Suprapubic skin (tissue), 4 donors: ENCODE data around the gene NLRC3. TPM values are rescaled to one million over a fixed set of nuclear protein-coding genes. Genes with fewer than 3 reads are reported as not detected.

Experiments used
- DNase-seq, 2 donors: peaks; one replicate each; pipeline ENCODE4 v3.0.0-alpha.2; 2019; ENCODE audit warnings: low spot score in 2 of 2
- H3K27ac ChIP-seq: fragments of 200-600 bp; sonication (generic); one replicate; pipeline ENCODE4 v1.5.1; 2019
- H3K27me3 ChIP-seq: fragments of 200-600 bp; sonication (generic); one replicate; pipeline ENCODE4 v1.5.1; 2019
- H3K36me3 ChIP-seq: fragments of 200-600 bp; sonication (generic); one replicate; pipeline ENCODE4 v1.5.1; 2019
- H3K4me1 ChIP-seq: fragments of 200-600 bp; sonication (generic); one replicate; pipeline ENCODE4 v1.5.1; 2019
- H3K4me3 ChIP-seq: fragments of 200-600 bp; sonication (generic); one replicate; pipeline ENCODE4 v1.5.1; 2019; ENCODE audit warnings: mild to moderate bottlenecking
- H3K9me3 ChIP-seq: fragments of 200-600 bp; sonication (generic); one replicate; pipeline ENCODE4 v1.5.1; 2019
- EP300 ChIP-seq: sonication (generic); formaldehyde crosslinking; IDR thresholded peaks from one replicate; pipeline ENCODE4 v1.6.1; 2017; ENCODE audit warnings: antibody characterized with exemption
- POLR2A ChIP-seq, 2 donors: fragments of 450-650 bp; IDR thresholded peaks; one replicate each; pipeline ENCODE4 v1.6.1; 2017; ENCODE audit warnings: antibody characterized with exemption in 2 of 2, mild to moderate bottlenecking in 2 of 2, moderate library complexity in 2 of 2
- POLR2AphosphoS5 ChIP-seq, 3 donors: sonication (generic); formaldehyde crosslinking; IDR thresholded peaks; one replicate each; pipeline ENCODE4 v1.6.1; 2017; ENCODE audit warnings: antibody characterized with exemption in 3 of 3
- WGBS: methylation state at CpG from one replicate; pipeline ENCODE4 v1.1.5; 2018; 5-methylcytosine and 5-hydroxymethylcytosine counted together
- total RNA-seq, 4 donors: library from RNA; depleted of rRNA; stranded (reverse); fragments of >200 nt; gene quantifications; one replicate each; pipeline ENCODE4 v1.1.0, GENCODE V29; 2016
- TF ChIP-seq, protein P1 (sequence below), 2 donors: fragments of 200-600 bp in 1 of 2; fragments of 450-650 bp in 1 of 2; sonication (generic) in 1 of 2; IDR thresholded peaks; one replicate each; pipeline ENCODE4 v1.5.1; 2016 to 2019; ENCODE audit warnings: antibody characterized with exemption in 2 of 2, mild to moderate bottlenecking in 1 of 2, moderate library complexity in 1 of 2

The NLRC3 gene
- total RNA-seq, 4 donors from 2014 or later = 0.16 to 1.2 (median 0.39) TPM

DNA sequence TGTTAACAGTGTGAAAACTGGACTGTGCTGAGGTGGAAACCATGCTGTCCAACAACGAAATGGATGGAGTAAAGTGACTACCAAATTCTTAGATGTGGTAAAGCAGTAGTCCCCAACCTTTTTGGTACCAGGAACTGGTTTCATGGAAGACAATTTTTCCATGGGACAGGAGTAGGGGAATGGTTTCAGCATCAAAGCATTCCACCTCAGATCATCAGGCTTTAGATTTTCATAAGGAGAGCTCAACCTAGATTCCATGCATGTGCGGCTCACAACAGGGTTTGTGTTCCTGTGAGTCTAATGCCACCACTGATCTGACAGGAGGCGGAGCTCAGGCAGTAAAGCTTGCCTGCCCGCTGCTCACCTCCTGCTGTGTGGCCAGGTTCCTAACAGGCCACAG lies 22.7 kb upstream of the NLRC3 start:
- 95% methylated on average over 4 of the region's 4 CpGs for WGBS
- Histone ChIP-seq H3K27me3 (no peaks in the 10 kb centered on the region), H3K36me3 (peaks cover 40% of the 10 kb centered on the region)

DNA sequence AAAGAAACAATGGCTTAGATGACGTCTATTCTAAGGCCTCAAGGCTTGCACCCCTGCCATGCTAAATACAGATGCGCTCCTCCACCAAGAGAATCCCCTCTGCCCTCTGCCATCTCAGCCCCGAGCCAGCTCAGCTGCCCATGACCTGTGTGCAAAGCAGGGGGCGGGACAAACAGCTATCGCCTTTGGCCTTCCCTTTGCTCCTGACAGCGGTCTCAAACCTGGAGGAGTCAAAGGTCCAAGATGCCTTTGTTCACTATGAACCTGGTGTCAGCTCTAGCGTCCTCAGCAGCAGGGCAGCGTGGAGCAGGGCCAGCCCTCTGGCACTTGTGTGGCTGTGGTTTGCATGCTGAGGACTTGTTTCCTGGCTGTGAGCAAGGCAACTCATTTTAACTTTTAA lies 21.9 kb upstream of the NLRC3 start:
- Histone ChIP-seq H3K4me3 (no peak overlapping the region), H3K36me3 (peaks cover 43% of the 10 kb centered on the region), H3K4me1 (no peaks in the 10 kb centered on the region), H3K27me3 (no peaks in the 10 kb centered on the region), H3K9me3 (no peaks in the 10 kb centered on the region), H3K27ac (no peak overlapping the region)
- no peak for TF ChIP-seq EP300
- TF ChIP-seq POLR2AphosphoS5 (IDR thresholded peaks at IDR 0.05) = no peak
- TF ChIP-seq, protein P1, sequence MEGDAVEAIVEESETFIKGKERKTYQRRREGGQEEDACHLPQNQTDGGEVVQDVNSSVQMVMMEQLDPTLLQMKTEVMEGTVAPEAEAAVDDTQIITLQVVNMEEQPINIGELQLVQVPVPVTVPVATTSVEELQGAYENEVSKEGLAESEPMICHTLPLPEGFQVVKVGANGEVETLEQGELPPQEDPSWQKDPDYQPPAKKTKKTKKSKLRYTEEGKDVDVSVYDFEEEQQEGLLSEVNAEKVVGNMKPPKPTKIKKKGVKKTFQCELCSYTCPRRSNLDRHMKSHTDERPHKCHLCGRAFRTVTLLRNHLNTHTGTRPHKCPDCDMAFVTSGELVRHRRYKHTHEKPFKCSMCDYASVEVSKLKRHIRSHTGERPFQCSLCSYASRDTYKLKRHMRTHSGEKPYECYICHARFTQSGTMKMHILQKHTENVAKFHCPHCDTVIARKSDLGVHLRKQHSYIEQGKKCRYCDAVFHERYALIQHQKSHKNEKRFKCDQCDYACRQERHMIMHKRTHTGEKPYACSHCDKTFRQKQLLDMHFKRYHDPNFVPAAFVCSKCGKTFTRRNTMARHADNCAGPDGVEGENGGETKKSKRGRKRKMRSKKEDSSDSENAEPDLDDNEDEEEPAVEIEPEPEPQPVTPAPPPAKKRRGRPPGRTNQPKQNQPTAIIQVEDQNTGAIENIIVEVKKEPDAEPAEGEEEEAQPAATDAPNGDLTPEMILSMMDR (IDR thresholded peaks at IDR 0.05) = no peak
- TF ChIP-seq POLR2A (IDR thresholded peaks at IDR 0.05) = no peak
- DNase-seq = no peak
- 92% methylated on average over 8 of the region's 8 CpGs for WGBS

More for the DNA sequence above, 22.7 kb upstream of the NLRC3 start:
- Histone ChIP-seq H3K4me3 (no peak overlapping the region), H3K4me1 (no peaks in the 10 kb centered on the region), H3K27ac (no peak overlapping the region), H3K9me3 (no peaks in the 10 kb centered on the region)
- TF ChIP-seq, protein P1 (IDR thresholded peaks at IDR 0.05) = no peak
- no peak for TF ChIP-seq POLR2AphosphoS5 (IDR thresholded peaks at IDR 0.05)
- no peak for TF ChIP-seq EP300
- TF ChIP-seq POLR2A (IDR thresholded peaks at IDR 0.05) = no peak
- no peak for DNase-seq

DNA sequence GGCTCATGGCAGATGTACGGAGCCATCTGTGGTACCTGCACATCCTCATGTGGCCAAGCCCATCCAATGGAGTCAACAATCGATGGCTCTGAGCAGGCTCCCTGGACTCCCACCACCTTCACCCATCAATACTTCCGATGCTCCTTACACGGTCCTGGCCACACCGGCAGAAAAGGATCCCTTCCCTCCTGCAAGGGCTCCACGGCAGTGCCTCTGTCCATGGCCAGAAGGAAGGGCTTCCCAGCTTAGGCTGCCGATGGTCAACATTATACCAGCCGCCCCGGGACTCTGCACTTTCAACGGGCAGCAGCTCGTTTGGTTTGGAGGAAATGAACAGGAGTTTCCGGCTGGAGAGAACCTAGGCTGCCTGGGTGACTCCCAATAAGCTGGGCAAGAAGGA lies 21.0 kb upstream of the NLRC3 start:
- Histone ChIP-seq H3K27ac (no peak overlapping the region), H3K27me3 (no peaks in the 10 kb centered on the region), H3K4me1 (no peaks in the 10 kb centered on the region), H3K4me3 (no peak overlapping the region), H3K36me3 (peaks cover 38% of the 10 kb centered on the region), H3K9me3 (no peaks in the 10 kb centered on the region)
- TF ChIP-seq, protein P1 (IDR thresholded peaks at IDR 0.05) = no peak
- TF ChIP-seq POLR2AphosphoS5 (IDR thresholded peaks at IDR 0.05) (no peak), EP300 (no peak), POLR2A (IDR thresholded peaks at IDR 0.05) (no peak)
- DNase-seq = no peak
- 95% methylated on average over 12 of the region's 12 CpGs for WGBS

DNA sequence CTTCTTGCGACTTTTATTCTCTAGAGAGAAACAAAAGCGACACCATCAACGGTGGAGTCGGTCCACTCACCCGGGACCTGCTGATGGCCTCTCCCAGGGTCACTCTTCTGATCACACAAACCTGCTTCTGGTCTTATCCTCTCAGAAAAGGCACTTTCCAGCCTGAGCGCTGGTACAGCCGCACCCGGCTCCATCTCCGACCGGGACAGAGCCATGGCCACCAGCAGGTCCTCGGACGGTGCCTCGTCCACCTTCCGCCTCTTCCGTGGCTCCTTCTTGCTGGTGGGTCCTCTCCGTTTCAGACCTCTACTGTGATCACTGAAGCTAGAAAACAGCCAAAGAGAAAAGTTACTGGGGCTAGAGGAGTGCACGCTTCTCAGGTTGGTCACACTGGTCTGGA lies 20.5 kb upstream of the NLRC3 start:
- Histone ChIP-seq H3K27me3 (no peaks in the 10 kb centered on the region), H3K27ac (no peak overlapping the region), H3K9me3 (no peaks in the 10 kb centered on the region), H3K36me3 (peaks cover 33% of the 10 kb centered on the region), H3K4me3 (no peak overlapping the region), H3K4me1 (no peaks in the 10 kb centered on the region)
- TF ChIP-seq EP300 = no peak
- no peak for TF ChIP-seq POLR2A (IDR thresholded peaks at IDR 0.05)
- no peak for TF ChIP-seq POLR2AphosphoS5 (IDR thresholded peaks at IDR 0.05)
- TF ChIP-seq, protein P1 (IDR thresholded peaks at IDR 0.05) = no peak
- WGBS = 95% methylated on average over 17 of the region's 17 CpGs
- no peak for DNase-seq

DNA sequence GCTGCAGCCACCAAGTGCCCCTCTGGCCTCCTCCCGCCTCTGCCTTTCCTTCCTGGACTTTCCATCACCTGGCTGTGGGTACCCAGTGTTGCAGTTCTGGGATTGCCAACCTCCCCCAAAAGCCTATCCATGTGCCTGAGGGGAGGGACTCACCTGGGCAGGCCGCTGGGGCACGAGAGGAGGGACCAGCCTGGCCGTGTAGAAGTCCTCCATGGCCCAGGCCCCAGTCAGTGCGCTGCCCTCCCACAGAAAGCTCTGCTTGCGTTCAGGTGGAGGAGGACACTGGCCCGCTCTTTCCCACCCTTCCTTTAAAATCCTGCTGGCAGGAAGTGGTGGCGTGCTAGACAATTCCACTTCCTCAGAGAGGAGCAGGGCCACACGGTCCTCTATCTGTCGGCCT lies 20.0 kb upstream of the NLRC3 start:
- no peak overlapping the region for H3K4me3 ChIP-seq
- no peak for DNase-seq
- 84% methylated on average over 5 of the region's 10 CpGs for WGBS
- H3K27me3 ChIP-seq = no peaks in the 10 kb centered on the region
- no peak for TF ChIP-seq POLR2AphosphoS5 (IDR thresholded peaks at IDR 0.05)
- TF ChIP-seq POLR2A (IDR thresholded peaks at IDR 0.05) = no peak
- TF ChIP-seq, protein P1 (IDR thresholded peaks at IDR 0.05) = no peak
- TF ChIP-seq EP300 = no peak
- H3K36me3 ChIP-seq = peaks cover 33% of the 10 kb centered on the region
- no peaks in the 10 kb centered on the region for H3K4me1 ChIP-seq
- H3K9me3 ChIP-seq = no peaks in the 10 kb centered on the region
- no peak overlapping the region for H3K27ac ChIP-seq
